ENCODE measurements around the gene SLC7A6OS.

The SLC7A6OS gene

GRCh38 chr16:68253721-68254120 is 57.0 kb downstream of the SLC7A6OS start:
- Histone ChIP-seq H3K27ac (ENCODE audit: extremely low read depth, low read depth, low read length) (no peak overlapping the region), H3K36me3 (ENCODE audit: control insufficient read depth in 2 of 2, insufficient read depth in 1 of 2, low read length in 2 of 2) (peaks cover 0 to 64% of the 10 kb centered on the region in 2 experiments; a peak in 2 of 3 replicates), H3K9me3 (ENCODE audit: control insufficient read depth, insufficient read depth, low read depth, low read length) (no peaks in the 10 kb centered on the region), H3K4me3 (ENCODE audit: low read depth, low read length) (no peak overlapping the region), H3K4me1 (ENCODE audit: control insufficient read depth, insufficient read depth, low read length) (no peaks in the 10 kb centered on the region)
- CTCF ChIA-PET, result interaction anchor here (2.2 kb wide), 1 partner anchor 10 kb away, joined by 13 read pairs; the partner anchor contains the start of gene SLC7A6
- TF ChIP-seq AEBP2 (tag by site-specific recombination; IDR thresholded peaks at IDR 0.05; ENCODE audit: borderline replicate concordance), result no peak
- no peak for TF ChIP-seq ZNF624 (tag by site-specific recombination; IDR thresholded peaks at IDR 0.05)
- TF ChIP-seq ZNF426 (tag by site-specific recombination; IDR thresholded peaks at IDR 0.05), result no peak
- no peak for TF ChIP-seq BCL11A (tag by site-specific recombination; IDR thresholded peaks at IDR 0.05; ENCODE audit: low read depth)
- no peak for TF ChIP-seq ZNF555 (tag by site-specific recombination; conservative IDR thresholded peaks at IDR 0.05)
- TF ChIP-seq SALL2 (tag by site-specific recombination; IDR thresholded peaks at IDR 0.05; ENCODE audit: borderline replicate concordance), result no peak
- no peak for TF ChIP-seq GLI4 (tag by site-specific recombination; IDR thresholded peaks at IDR 0.05)
- TF ChIP-seq ZSCAN30 (tag by site-specific recombination; IDR thresholded peaks at IDR 0.05), result no peak
- TF ChIP-seq HOXC10 (CRISPR knock-in tag; IDR thresholded peaks at IDR 0.05), result no peak
- TF ChIP-seq ZNF785 (tag by site-specific recombination; IDR thresholded peaks at IDR 0.05), result no peak
- TF ChIP-seq ZNF354C (tag by site-specific recombination; IDR thresholded peaks at IDR 0.05; ENCODE audit: borderline replicate concordance, low read depth), result no peak
- no peak for TF ChIP-seq ZNF26 (tag by site-specific recombination; IDR thresholded peaks at IDR 0.05)
- TF ChIP-seq, protein P1, sequence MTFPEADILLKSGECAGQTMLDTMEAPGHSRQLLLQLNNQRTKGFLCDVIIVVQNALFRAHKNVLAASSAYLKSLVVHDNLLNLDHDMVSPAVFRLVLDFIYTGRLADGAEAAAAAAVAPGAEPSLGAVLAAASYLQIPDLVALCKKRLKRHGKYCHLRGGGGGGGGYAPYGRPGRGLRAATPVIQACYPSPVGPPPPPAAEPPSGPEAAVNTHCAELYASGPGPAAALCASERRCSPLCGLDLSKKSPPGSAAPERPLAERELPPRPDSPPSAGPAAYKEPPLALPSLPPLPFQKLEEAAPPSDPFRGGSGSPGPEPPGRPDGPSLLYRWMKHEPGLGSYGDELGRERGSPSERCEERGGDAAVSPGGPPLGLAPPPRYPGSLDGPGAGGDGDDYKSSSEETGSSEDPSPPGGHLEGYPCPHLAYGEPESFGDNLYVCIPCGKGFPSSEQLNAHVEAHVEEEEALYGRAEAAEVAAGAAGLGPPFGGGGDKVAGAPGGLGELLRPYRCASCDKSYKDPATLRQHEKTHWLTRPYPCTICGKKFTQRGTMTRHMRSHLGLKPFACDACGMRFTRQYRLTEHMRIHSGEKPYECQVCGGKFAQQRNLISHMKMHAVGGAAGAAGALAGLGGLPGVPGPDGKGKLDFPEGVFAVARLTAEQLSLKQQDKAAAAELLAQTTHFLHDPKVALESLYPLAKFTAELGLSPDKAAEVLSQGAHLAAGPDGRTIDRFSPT (tag by site-specific recombination; IDR thresholded peaks at IDR 0.05), result no peak
- POLR2A ChIA-PET, result no interaction called here

GRCh38 chr16:68252383-68252782 is 58.4 kb downstream of the SLC7A6OS start:
- no peaks in the 10 kb centered on the region for H3K4me1 ChIP-seq (ENCODE audit: control insufficient read depth, insufficient read depth, low read length)
- ChIA-PET CTCF (interaction anchor here (1.8 to 2.8 kb wide), 2 partner anchors 9 to 11 kb away, joined by 5 to 14 read pairs; partner anchors contain the start of gene SLC7A6), POLR2A (interaction anchor here (0.6 to 2.4 kb wide), 3 partner anchors 15 to 856 kb away, joined by 3 to 9 read pairs (median 3); partner anchors contain the start of genes PRMT7 and SLC7A6OS)
- no peak for TF ChIP-seq HOXC10 (CRISPR knock-in tag; IDR thresholded peaks at IDR 0.05)
- TF ChIP-seq KLF8 (tag by site-specific recombination; IDR thresholded peaks at IDR 0.05), result no peak
- TF ChIP-seq ZNF658 (tag by site-specific recombination; IDR thresholded peaks at IDR 0.05), result no peak
- no peak for TF ChIP-seq ZNF837 (tag by site-specific recombination; IDR thresholded peaks at IDR 0.05)
- TF ChIP-seq ZNF692 (tag by site-specific recombination; IDR thresholded peaks at IDR 0.05), result no peak
- TF ChIP-seq ZNF707 (tag by site-specific recombination; IDR thresholded peaks at IDR 0.05), result no peak
- TF ChIP-seq ZNF157 (tag by site-specific recombination; IDR thresholded peaks at IDR 0.05), result no peak
- TF ChIP-seq ZNF391 (tag by site-specific recombination; IDR thresholded peaks at IDR 0.05; ENCODE audit: borderline replicate concordance, low read depth), result no peak
- no peak for TF ChIP-seq SP7 (tag by site-specific recombination; IDR thresholded peaks at IDR 0.05)
- no peak for TF ChIP-seq ZFP3 (tag by site-specific recombination; IDR thresholded peaks at IDR 0.05; ENCODE audit: low read depth)
- TF ChIP-seq ZNF362 (tag by site-specific recombination; IDR thresholded peaks at IDR 0.05), result no peak
- TF ChIP-seq RBAK (tag by site-specific recombination; IDR thresholded peaks at IDR 0.05), result no peak
- TF ChIP-seq ZNF248 (tag by site-specific recombination; IDR thresholded peaks at IDR 0.05), result no peak
- TF ChIP-seq TCF7L2 (IDR thresholded peaks at IDR 0.05; ENCODE audit: borderline replicate concordance, low read depth, low read length), result no peak
- TF ChIP-seq ZNF140 (tag by site-specific recombination; IDR thresholded peaks at IDR 0.05), result no peak

More at GRCh38 chr16:68252383-68252782, 58.4 kb downstream of the SLC7A6OS start:
- Histone ChIP-seq H3K27ac (ENCODE audit: extremely low read depth, low read depth, low read length) (no peak overlapping the region), H3K4me3 (ENCODE audit: low read depth, low read length) (no peak overlapping the region), H3K36me3 (ENCODE audit: control insufficient read depth in 2 of 2, insufficient read depth in 1 of 2, low read length in 2 of 2) (peaks cover 0 to 55% of the 10 kb centered on the region in 2 experiments; a peak in 2 of 3 replicates), H3K9me3 (ENCODE audit: control insufficient read depth, insufficient read depth, low read depth, low read length) (no peaks in the 10 kb centered on the region)

All from HEK293 (cell line).